ENCODE data around the gene RXFP1. TPM values are rescaled to one million over a fixed set of nuclear protein-coding genes. Genes with fewer than 3 reads are reported as not detected.

RXFP1 gene
- total RNA-seq, 5 donors from 2014 or later (not counting 1 experiment from before 2014, with no cell fraction given): not detected

DNA sequence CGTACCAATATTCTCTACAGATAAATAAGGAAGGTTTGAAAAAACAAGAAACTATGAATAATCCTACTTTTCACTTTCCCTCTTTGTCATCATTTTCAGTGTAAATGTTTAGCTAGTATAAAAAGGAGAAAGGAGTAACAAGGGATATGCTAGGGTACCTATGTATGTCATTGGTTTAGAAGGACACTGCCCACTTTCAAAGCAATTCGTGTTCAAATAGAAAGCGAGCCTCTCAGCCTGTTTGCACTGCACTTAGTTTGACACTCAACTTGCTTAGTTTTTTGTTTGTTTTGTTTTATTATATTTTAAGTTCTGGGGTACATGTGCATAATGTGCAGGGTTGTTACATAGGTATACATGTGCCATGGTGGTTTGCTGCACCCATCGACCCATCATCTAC is 21.6 kb upstream of the RXFP1 start:
- Mint-ChIP-seq H3K4me1 (no peaks in the 10 kb centered on the region), H3K9me3 (peaks cover 5 to 7% (median 6%) of the 10 kb centered on the region in 3 donors), H3K4me3 (no peak overlapping the region), H3K27ac (no peak overlapping the region), H3K27me3 (peaks cover 2 to 4% of the 10 kb centered on the region in 2 donors), H3K36me3 (no peaks in the 10 kb centered on the region)
- 85% methylated on average over 2 of the region's 4 CpGs for WGBS (ENCODE audit: insufficient coverage)
- Histone ChIP-seq H3K4me1 (ENCODE audit: control insufficient read depth in 1 of 2, extremely low read depth in 1 of 2, insufficient read depth in 2 of 2, low read length in 2 of 2) (no peaks in the 10 kb centered on the region), H3K27me3 (replicated peaks in 1 of 2; ENCODE audit: control insufficient read depth in 2 of 2, extremely low read depth in 1 of 2, insufficient read depth in 2 of 2, low read length in 1 of 2) (no peaks in the 10 kb centered on the region), H3K4me3 (ENCODE audit: control insufficient read depth in 1 of 2, extremely low read depth in 1 of 2, low read length in 1 of 2) (no peak overlapping the region), H3K27ac (ENCODE audit: low read length) (no peak overlapping the region), H3K36me3 (ENCODE audit: control insufficient read depth in 2 of 2, extremely low read depth in 1 of 2, insufficient read depth in 1 of 2, low read length in 1 of 2) (no peaks in the 10 kb centered on the region), H3K9me3 (no peaks in the 10 kb centered on the region)
- CTCF ChIA-PET: no interaction called here
- DNase-seq: no peak
- POLR2A ChIA-PET: no interaction called here
- no peak for ATAC-seq (replicated peaks in 1 of 4)

DNA sequence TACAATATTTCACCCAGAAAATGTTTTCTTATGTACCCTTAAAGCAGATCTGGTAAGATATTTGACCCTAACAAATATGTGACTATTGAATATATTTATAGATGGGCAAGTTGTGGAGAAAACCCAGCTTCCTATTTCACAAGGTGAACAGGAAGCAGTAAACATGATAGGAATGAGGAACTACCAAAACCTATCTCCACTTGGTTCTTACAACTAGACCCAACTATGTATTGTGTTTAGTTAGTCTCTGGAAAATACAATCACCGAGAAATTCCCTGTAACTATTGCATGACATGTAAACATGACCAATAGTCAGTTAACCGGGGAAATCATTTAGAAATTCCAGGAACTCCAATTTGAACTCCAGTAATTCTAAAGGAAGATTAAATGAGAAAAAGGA is 8.4 kb upstream of the RXFP1 start:
- ChIA-PET CTCF (no interaction called here), POLR2A (no interaction called here)
- no peaks in the 10 kb centered on the region for H3K36me3 ChIP-seq (ENCODE audit: control insufficient read depth in 2 of 2, extremely low read depth in 1 of 2, insufficient read depth in 1 of 2, low read length in 1 of 2)
- H3K36me3 Mint-ChIP-seq: no peaks in the 10 kb centered on the region
- no peak for ATAC-seq (replicated peaks in 1 of 4)
- H3K9me3 ChIP-seq: no peaks in the 10 kb centered on the region
- DNase-seq: no peak
- no peaks in the 10 kb centered on the region for H3K27me3 Mint-ChIP-seq
- H3K4me3 ChIP-seq (ENCODE audit: control insufficient read depth in 1 of 2, extremely low read depth in 1 of 2, low read length in 1 of 2): no peak overlapping the region
- no peaks in the 10 kb centered on the region for H3K4me1 ChIP-seq (ENCODE audit: control insufficient read depth in 1 of 2, extremely low read depth in 1 of 2, insufficient read depth in 2 of 2, low read length in 2 of 2)
- no peaks in the 10 kb centered on the region for H3K27me3 ChIP-seq (replicated peaks in 1 of 2; ENCODE audit: control insufficient read depth in 2 of 2, extremely low read depth in 1 of 2, insufficient read depth in 2 of 2, low read length in 1 of 2)
- H3K9me3 Mint-ChIP-seq: no peaks in the 10 kb centered on the region
- no CpG with 5 or more reads among the region's 2 CpGs for WGBS (ENCODE audit: insufficient coverage)
- no peak overlapping the region for H3K27ac ChIP-seq (ENCODE audit: low read length)
- no peak overlapping the region for H3K4me3 Mint-ChIP-seq
- no peaks in the 10 kb centered on the region for H3K4me1 Mint-ChIP-seq
- no peak overlapping the region for H3K27ac Mint-ChIP-seq

DNA sequence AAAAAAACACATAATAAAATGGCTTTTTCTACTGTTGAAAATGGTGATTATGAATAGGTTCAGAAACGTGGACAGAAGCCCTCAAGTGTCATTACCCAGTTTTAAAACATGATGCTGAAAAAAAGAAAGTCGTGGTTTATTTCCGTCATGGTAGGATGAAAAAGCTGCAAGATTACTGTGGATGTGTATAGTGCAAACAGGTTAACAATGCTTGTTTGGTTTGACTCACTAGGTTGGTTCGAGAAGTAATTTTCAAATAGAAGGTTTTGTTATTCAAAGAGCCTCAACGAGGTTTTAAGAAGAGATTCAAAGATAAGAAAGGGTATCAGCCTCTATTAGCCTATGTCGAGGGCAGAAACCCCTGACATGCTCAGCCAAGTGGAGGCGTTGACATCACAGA is 2.5 kb upstream of the RXFP1 start:
- no peaks in the 10 kb centered on the region for H3K9me3 ChIP-seq
- ChIA-PET CTCF (no interaction called here), POLR2A (no interaction called here)
- H3K36me3 Mint-ChIP-seq: no peaks in the 10 kb centered on the region
- 98% methylated on average over 4 of the region's 7 CpGs for WGBS (ENCODE audit: insufficient coverage)
- no peaks in the 10 kb centered on the region for H3K27me3 ChIP-seq (replicated peaks in 1 of 2; ENCODE audit: control insufficient read depth in 2 of 2, extremely low read depth in 1 of 2, insufficient read depth in 2 of 2, low read length in 1 of 2)
- no peak overlapping the region for H3K4me3 Mint-ChIP-seq
- peaks cover 0 to 3% of the 10 kb centered on the region in 2 donors for H3K27me3 Mint-ChIP-seq
- no peak overlapping the region for H3K27ac Mint-ChIP-seq
- ATAC-seq (replicated peaks in 1 of 4): no peak
- H3K4me3 ChIP-seq (ENCODE audit: control insufficient read depth in 1 of 2, extremely low read depth in 1 of 2, low read length in 1 of 2): no peak overlapping the region
- no peaks in the 10 kb centered on the region for H3K36me3 ChIP-seq (ENCODE audit: control insufficient read depth in 2 of 2, extremely low read depth in 1 of 2, insufficient read depth in 1 of 2, low read length in 1 of 2)
- no peaks in the 10 kb centered on the region for H3K4me1 Mint-ChIP-seq
- H3K9me3 Mint-ChIP-seq: no peaks in the 10 kb centered on the region
- no peak for DNase-seq
- H3K27ac ChIP-seq (ENCODE audit: low read length): no peak overlapping the region
- H3K4me1 ChIP-seq (ENCODE audit: control insufficient read depth in 1 of 2, extremely low read depth in 1 of 2, insufficient read depth in 2 of 2, low read length in 2 of 2): no peaks in the 10 kb centered on the region

DNA sequence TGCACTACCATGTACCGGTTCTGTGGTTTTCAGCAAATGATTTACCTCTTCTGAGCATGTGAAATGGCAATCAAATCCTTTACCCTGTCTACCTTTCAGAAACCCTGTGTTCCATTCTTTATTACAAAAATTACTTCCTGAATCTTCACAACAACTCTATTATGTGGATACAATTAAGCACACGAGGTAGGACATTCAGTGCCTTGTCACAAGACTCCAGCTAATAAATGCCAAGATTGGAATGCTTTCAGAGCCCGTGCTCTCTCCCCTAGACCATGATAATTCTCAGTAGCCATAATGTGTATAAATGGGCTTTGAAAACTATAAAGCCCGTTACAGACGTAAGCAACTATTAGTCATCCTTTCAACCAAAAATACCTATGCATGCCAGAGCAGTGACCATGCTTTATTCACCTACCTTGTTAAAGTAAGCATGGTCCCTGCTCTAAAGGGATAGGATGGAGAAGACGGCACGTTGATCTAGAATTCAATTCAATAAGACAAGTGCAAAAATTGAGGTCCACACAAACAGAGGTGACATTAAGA is 2.4 kb downstream of the RXFP1 start:
- Mint-ChIP-seq H3K36me3 (no peaks in the 10 kb centered on the region), H3K9me3 (no peaks in the 10 kb centered on the region), H3K27ac (no peak overlapping the region), H3K27me3 (peaks cover 1 to 3% of the 10 kb centered on the region in 2 donors), H3K4me1 (no peaks in the 10 kb centered on the region), H3K4me3 (no peak overlapping the region)
- H3K4me3 ChIP-seq (ENCODE audit: control insufficient read depth in 1 of 2, extremely low read depth in 1 of 2, low read length in 1 of 2): no peak overlapping the region
- 70% methylated on average over 2 of the region's 7 CpGs for WGBS (ENCODE audit: insufficient coverage)
- no peaks in the 10 kb centered on the region for H3K4me1 ChIP-seq (ENCODE audit: control insufficient read depth in 1 of 2, extremely low read depth in 1 of 2, insufficient read depth in 2 of 2, low read length in 2 of 2)
- H3K27me3 ChIP-seq (replicated peaks in 1 of 2; ENCODE audit: control insufficient read depth in 2 of 2, extremely low read depth in 1 of 2, insufficient read depth in 2 of 2, low read length in 1 of 2): no peaks in the 10 kb centered on the region
- no peaks in the 10 kb centered on the region for H3K36me3 ChIP-seq (ENCODE audit: control insufficient read depth in 2 of 2, extremely low read depth in 1 of 2, insufficient read depth in 1 of 2, low read length in 1 of 2)
- ChIA-PET CTCF (no interaction called here), POLR2A (no interaction called here)
- ATAC-seq (replicated peaks in 1 of 4) (no peak), DNase-seq (no peak)
- no peaks in the 10 kb centered on the region for H3K9me3 ChIP-seq
- H3K27ac ChIP-seq (ENCODE audit: low read length): no peak overlapping the region

DNA sequence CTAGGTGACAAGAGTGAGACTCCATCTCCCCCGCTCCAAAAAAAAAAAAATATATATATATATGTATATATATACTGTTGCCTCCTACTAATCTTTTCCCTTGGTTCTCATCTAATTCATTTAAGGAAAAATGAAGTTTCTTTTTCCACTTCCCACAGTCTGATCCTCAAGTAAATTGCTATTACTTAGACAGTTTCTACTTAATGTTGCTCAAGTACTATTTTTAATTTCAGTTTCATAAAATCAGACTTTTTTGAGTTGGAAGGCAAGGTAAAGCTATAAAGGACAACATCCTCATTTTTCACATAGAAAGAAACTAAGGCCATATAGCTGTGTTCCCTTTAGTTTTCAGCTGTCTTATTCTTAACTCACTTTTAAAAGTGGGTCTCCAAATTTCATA is 5.8 kb downstream of the RXFP1 start:
- H3K4me3 Mint-ChIP-seq: no peak overlapping the region

DNA sequence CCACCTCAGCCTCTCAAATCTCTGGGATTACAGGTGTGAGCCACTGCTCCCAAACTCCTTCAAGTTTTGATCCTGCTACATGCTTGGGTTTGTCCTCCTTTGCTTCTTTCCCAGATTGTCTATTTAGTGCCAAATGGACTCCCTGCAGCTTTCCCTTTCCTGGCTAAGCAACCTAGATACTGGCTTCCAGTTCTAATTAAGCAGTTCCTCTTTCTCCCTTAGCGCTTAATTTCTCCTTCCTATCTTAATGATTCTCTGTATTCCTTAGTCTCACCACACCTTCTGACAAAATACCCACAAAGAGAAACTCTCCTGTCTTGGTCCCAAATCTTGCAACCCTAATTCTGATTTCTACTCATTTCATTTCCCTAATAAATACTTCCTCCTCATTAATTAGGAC is 7.8 kb downstream of the RXFP1 start:
- no peak for ATAC-seq (replicated peaks in 1 of 4)
- no peaks in the 10 kb centered on the region for H3K9me3 Mint-ChIP-seq
- Histone ChIP-seq H3K4me1 (ENCODE audit: control insufficient read depth in 1 of 2, extremely low read depth in 1 of 2, insufficient read depth in 2 of 2, low read length in 2 of 2) (no peaks in the 10 kb centered on the region), H3K27me3 (replicated peaks in 1 of 2; ENCODE audit: control insufficient read depth in 2 of 2, extremely low read depth in 1 of 2, insufficient read depth in 2 of 2, low read length in 1 of 2) (no peaks in the 10 kb centered on the region), H3K4me3 (ENCODE audit: control insufficient read depth in 1 of 2, extremely low read depth in 1 of 2, low read length in 1 of 2) (no peak overlapping the region), H3K36me3 (ENCODE audit: control insufficient read depth in 2 of 2, extremely low read depth in 1 of 2, insufficient read depth in 1 of 2, low read length in 1 of 2) (no peaks in the 10 kb centered on the region), H3K9me3 (no peaks in the 10 kb centered on the region), H3K27ac (ENCODE audit: low read length) (no peak overlapping the region)
- no peaks in the 10 kb centered on the region for H3K36me3 Mint-ChIP-seq
- ChIA-PET CTCF (no interaction called here), POLR2A (no interaction called here)
- H3K27me3 Mint-ChIP-seq: peaks cover 0 to 1% of the 10 kb centered on the region in 2 donors
- H3K4me1 Mint-ChIP-seq: no peaks in the 10 kb centered on the region
- 0% methylated on average over 1 of the region's 1 CpG for WGBS (ENCODE audit: insufficient coverage)
- H3K27ac Mint-ChIP-seq: no peak overlapping the region
- no peak overlapping the region for H3K4me3 Mint-ChIP-seq
- no peak for DNase-seq

More for the DNA sequence above, 5.8 kb downstream of the RXFP1 start:
- no peaks in the 10 kb centered on the region for H3K27me3 ChIP-seq (replicated peaks in 1 of 2; ENCODE audit: control insufficient read depth in 2 of 2, extremely low read depth in 1 of 2, insufficient read depth in 2 of 2, low read length in 1 of 2)
- H3K27me3 Mint-ChIP-seq: peaks cover 0 to 1% of the 10 kb centered on the region in 2 donors
- no peak overlapping the region for H3K27ac ChIP-seq (ENCODE audit: low read length)
- H3K36me3 Mint-ChIP-seq: no peaks in the 10 kb centered on the region
- DNase-seq (no peak), ATAC-seq (replicated peaks in 1 of 4) (no peak)
- no peaks in the 10 kb centered on the region for H3K9me3 ChIP-seq
- no peak overlapping the region for H3K4me3 ChIP-seq (ENCODE audit: control insufficient read depth in 1 of 2, extremely low read depth in 1 of 2, low read length in 1 of 2)
- H3K4me1 ChIP-seq (ENCODE audit: control insufficient read depth in 1 of 2, extremely low read depth in 1 of 2, insufficient read depth in 2 of 2, low read length in 2 of 2): no peaks in the 10 kb centered on the region
- H3K36me3 ChIP-seq (ENCODE audit: control insufficient read depth in 2 of 2, extremely low read depth in 1 of 2, insufficient read depth in 1 of 2, low read length in 1 of 2): no peaks in the 10 kb centered on the region
- no peaks in the 10 kb centered on the region for H3K9me3 Mint-ChIP-seq
- no CpG with 5 or more reads among the region's 1 CpG for WGBS (ENCODE audit: insufficient coverage)
- CTCF ChIA-PET: no interaction called here
- no peak overlapping the region for H3K27ac Mint-ChIP-seq
- H3K4me1 Mint-ChIP-seq: no peaks in the 10 kb centered on the region
- POLR2A ChIA-PET: no interaction called here

DNA sequence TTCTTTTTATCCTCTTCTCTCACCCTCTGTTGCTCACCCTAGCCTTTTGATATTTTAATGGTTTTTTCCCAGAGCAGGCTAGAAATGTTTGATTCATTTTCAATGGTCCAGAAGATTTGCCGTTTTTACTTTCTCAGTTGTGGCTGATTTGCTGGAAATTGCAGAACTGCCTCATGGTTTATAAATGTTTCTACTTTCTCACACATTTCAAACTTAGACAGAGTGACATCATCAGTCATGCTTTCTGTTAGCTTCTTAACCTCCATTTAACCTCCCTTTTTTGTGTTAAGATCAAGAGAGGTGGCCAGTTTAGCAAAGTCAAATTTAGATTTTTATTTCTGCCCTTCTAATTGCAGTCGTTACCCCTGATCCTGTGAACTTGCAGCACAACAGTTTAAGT is 8.7 kb downstream of the RXFP1 start:
- no CpG with 5 or more reads among the region's 2 CpGs for WGBS (ENCODE audit: insufficient coverage)

More for the DNA sequence above, 8.7 kb downstream of the RXFP1 start:
- no peak overlapping the region for H3K27ac Mint-ChIP-seq
- ATAC-seq (replicated peaks in 1 of 4) (no peak), DNase-seq (no peak)
- no peaks in the 10 kb centered on the region for H3K9me3 ChIP-seq
- H3K27me3 ChIP-seq (replicated peaks in 1 of 2; ENCODE audit: control insufficient read depth in 2 of 2, extremely low read depth in 1 of 2, insufficient read depth in 2 of 2, low read length in 1 of 2): no peaks in the 10 kb centered on the region
- no peaks in the 10 kb centered on the region for H3K36me3 ChIP-seq (ENCODE audit: control insufficient read depth in 2 of 2, extremely low read depth in 1 of 2, insufficient read depth in 1 of 2, low read length in 1 of 2)
- POLR2A ChIA-PET: no interaction called here
- H3K27me3 Mint-ChIP-seq: peaks cover 0 to 1% of the 10 kb centered on the region in 2 donors
- no peak overlapping the region for H3K4me3 ChIP-seq (ENCODE audit: control insufficient read depth in 1 of 2, extremely low read depth in 1 of 2, low read length in 1 of 2)
- no peaks in the 10 kb centered on the region for H3K9me3 Mint-ChIP-seq
- no peak overlapping the region for H3K27ac ChIP-seq (ENCODE audit: low read length)
- CTCF ChIA-PET: no interaction called here
- H3K36me3 Mint-ChIP-seq: no peaks in the 10 kb centered on the region
- no peaks in the 10 kb centered on the region for H3K4me1 ChIP-seq (ENCODE audit: control insufficient read depth in 1 of 2, extremely low read depth in 1 of 2, insufficient read depth in 2 of 2, low read length in 2 of 2)
- no peaks in the 10 kb centered on the region for H3K4me1 Mint-ChIP-seq
- H3K4me3 Mint-ChIP-seq: no peak overlapping the region
